Suprapubic skin (tissue), 4 donors: ENCODE results near the gene C2orf66.

Source experiments
- CTCF ChIP-seq, 2 donors: fragments of 200-600 bp in 1 of 2; fragments of 450-650 bp in 1 of 2; sonication (generic) in 1 of 2; IDR thresholded peaks; one replicate each; pipeline ENCODE4 v1.5.1; 2016 to 2019; ENCODE audit warnings: antibody characterized with exemption in 2 of 2, mild to moderate bottlenecking in 1 of 2, moderate library complexity in 1 of 2
- EP300 ChIP-seq: sonication (generic); formaldehyde crosslinking; IDR thresholded peaks from one replicate; pipeline ENCODE4 v1.6.1; 2017; ENCODE audit warnings: antibody characterized with exemption
- POLR2A ChIP-seq, 2 donors: fragments of 450-650 bp; IDR thresholded peaks; one replicate each; pipeline ENCODE4 v1.6.1; 2017; ENCODE audit warnings: antibody characterized with exemption in 2 of 2, mild to moderate bottlenecking in 2 of 2, moderate library complexity in 2 of 2
- POLR2AphosphoS5 ChIP-seq, 3 donors: sonication (generic); formaldehyde crosslinking; IDR thresholded peaks; one replicate each; pipeline ENCODE4 v1.6.1; 2017; ENCODE audit warnings: antibody characterized with exemption in 3 of 3

DNA sequence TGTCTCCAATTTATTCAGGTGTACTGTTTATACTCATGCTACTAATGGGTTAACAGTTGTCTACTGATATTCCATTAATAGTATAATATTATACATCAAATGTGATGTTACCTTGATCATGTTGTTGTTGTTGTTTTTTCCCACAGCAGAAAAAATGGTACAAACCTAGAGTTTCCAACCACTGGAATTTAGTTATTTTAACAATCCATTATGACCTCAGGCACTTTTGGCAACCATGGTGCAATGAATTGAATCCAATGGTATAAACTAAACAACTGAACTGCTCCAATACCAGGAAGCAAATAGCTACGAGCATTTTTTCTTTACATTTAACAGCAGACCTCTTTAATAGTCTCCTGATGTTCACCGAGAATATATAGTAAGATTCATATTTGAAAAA is 31.0 kb upstream of the C2orf66 start:
- TF ChIP-seq CTCF (IDR thresholded peaks at IDR 0.05) (no peak), POLR2A (IDR thresholded peaks at IDR 0.05) (no peak), EP300 (no peak), POLR2AphosphoS5 (IDR thresholded peaks at IDR 0.05) (no peak)
